GM12878 (cell line): ENCODE data around the gene IRF4. TPM values are rescaled to one million over a fixed set of nuclear protein-coding genes. Genes with fewer than 3 reads are reported as not detected.
A peak's percentile ranks its signal among the peaks of the same experiment; 100 is the strongest.

Source experiments
- ATF7 ChIP-seq: fragments of 450-650 bp; IDR thresholded peaks from 2 replicates; pipeline ENCODE4 v1.6.1; 2016; ENCODE audit warnings: low read depth, mild to moderate bottlenecking
- DPF2 ChIP-seq: fragments of 450-650 bp; IDR thresholded peaks from 2 replicates; pipeline ENCODE4 v1.6.1; 2017; ENCODE audit warnings: mild to moderate bottlenecking
- HDGF ChIP-seq: fragments of 450-650 bp; IDR thresholded peaks from 2 replicates; pipeline ENCODE4 v1.6.1; 2016; ENCODE audit warnings: antibody characterized with exemption
- IKZF2 ChIP-seq, 2 experiments: fragments of 450-650 bp; IDR thresholded peaks; 2 replicates each; pipeline ENCODE4 v1.6.1; 2017; ENCODE audit warnings: mild to moderate bottlenecking in 2 of 2, moderate library complexity in 2 of 2
- JUND ChIP-seq: IDR thresholded peaks from 2 replicates; pipeline ENCODE4 v1.6.1; 2012; ENCODE audit warnings: low read depth, mild to moderate bottlenecking, low read length, improper control_type of control experiment, moderate library complexity
- MTA2 ChIP-seq: fragments of 450-650 bp; IDR thresholded peaks from 2 replicates; pipeline ENCODE4 v1.6.1; 2016; ENCODE audit warnings: low read depth, mild to moderate bottlenecking, moderate library complexity
- NBN ChIP-seq: fragments of 450-650 bp; IDR thresholded peaks from 2 replicates; pipeline ENCODE4 v1.6.1; 2016
- NR2F1 ChIP-seq: fragments of 450-650 bp; conservative IDR thresholded peaks from 2 replicates; pipeline ENCODE4 v1.6.1; 2017; ENCODE audit warnings: mild to moderate bottlenecking
- POLR2AphosphoS2 ChIP-seq: IDR thresholded peaks from 2 replicates; pipeline ENCODE4 v1.6.1; 2011; ENCODE audit warnings: low read depth, mild to moderate bottlenecking, low read length, improper control_type of control experiment, moderate library complexity
- RUNX3 ChIP-seq: IDR thresholded peaks from 2 replicates; pipeline ENCODE4 v1.6.1; 2012; ENCODE audit warnings: low read length, inconsistent platforms
- SRF ChIP-seq, 2 experiments: IDR thresholded peaks; 2 replicates each; pipeline ENCODE4 v1.6.1; 2011; ENCODE audit warnings: low read depth in 2 of 2, low read length in 2 of 2, mild to moderate bottlenecking in 1 of 2, moderate library complexity in 1 of 2
- TAF1 ChIP-seq: IDR thresholded peaks from 2 replicates; pipeline ENCODE4 v1.6.1; 2011; ENCODE audit warnings: mild to moderate bottlenecking, low read depth, low read length, borderline replicate concordance
- YY1 ChIP-seq: IDR thresholded peaks from 2 replicates; pipeline ENCODE4 v1.6.1; 2011; ENCODE audit warnings: low read depth, mild to moderate bottlenecking, low read length
- ZSCAN29 ChIP-seq: fragments of 450-650 bp; IDR thresholded peaks from 2 replicates; pipeline ENCODE4 v1.6.1; 2017; ENCODE audit warnings: mild to moderate bottlenecking, moderate library complexity
- polyA plus RNA-seq, 11 experiments: library from polyadenylated mRNA; depleted of rRNA in 4 of 11; unstranded in 6 of 11; stranded (reverse) in 5 of 11; fragments of >200 nt; fragmentation: Nextera tagmentation in 4 of 11; fragmentation: Illumina TruSeq in 1 of 11; extraction: Ambion mirVana in 4 of 11; extraction: Trizol in 1 of 11; gene quantifications; 1 replicate in 1 of 11; 2 replicates in 10 of 11; pipeline versions ENCODE4 v1.2.1 to v1.2.3, GENCODE V29; 2011 to 2016; ENCODE audit warnings: inconsistent platforms in 2 of 11, missing spikeins in 2 of 11, low read depth in 1 of 11
- total RNA-seq, 4 experiments: library from RNA; depleted of rRNA in 3 of 4; stranded (reverse); fragments of >200 nt in 3 of 4; fragmentation: Illumina TruSeq in 1 of 4; extraction: Trizol in 1 of 4; gene quantifications; 2 replicates each; pipeline versions ENCODE4 v1.2.1 to v1.2.3, GENCODE V29; 2013 to 2021
- TF ChIP-seq, protein P1 (sequence below), 3 experiments: IDR thresholded peaks in 2 of 3; conservative IDR thresholded peaks in 1 of 3; 2 replicates each; pipeline ENCODE4 v1.5.1; 2011; ENCODE audit warnings: low read depth in 3 of 3, low read length in 3 of 3, mild to moderate bottlenecking in 3 of 3, control low read depth in 2 of 3, moderate library complexity in 2 of 3, inconsistent platforms in 1 of 3, mixed read lengths in 1 of 3; ENCODE audit not compliant: control insufficient read depth in 2 of 3, insufficient read depth in 1 of 3; ENCODE audit errors: extremely low read depth in 1 of 3
- TF ChIP-seq, protein P2 (sequence below): fragments of 450-650 bp; formaldehyde crosslinking; IDR thresholded peaks from 2 replicates; pipeline ENCODE4 v1.4.0; 2022; ENCODE audit warnings: mild to moderate bottlenecking, moderate library complexity
- TF ChIP-seq, protein P3 (sequence below): IDR thresholded peaks from 2 replicates; pipeline ENCODE4 v1.6.1; 2011; ENCODE audit warnings: borderline replicate concordance, low read depth, mild to moderate bottlenecking, moderate library complexity, low read length; ENCODE audit not compliant: insufficient read depth, poor library complexity, severe bottlenecking
- TF ChIP-seq, protein P4 (sequence below): IDR thresholded peaks from 2 replicates; pipeline ENCODE4 v1.6.1; 2011; ENCODE audit warnings: low read depth, low read length, improper control_type of control experiment, borderline replicate concordance

The IRF4 gene
- total and polyA plus RNA-seq, 10 of the 15 experiments (the other 5 are each of a cell fraction or from before 2014, with no cell fraction given): 50.0 to 495 (median 257) TPM

DNA sequence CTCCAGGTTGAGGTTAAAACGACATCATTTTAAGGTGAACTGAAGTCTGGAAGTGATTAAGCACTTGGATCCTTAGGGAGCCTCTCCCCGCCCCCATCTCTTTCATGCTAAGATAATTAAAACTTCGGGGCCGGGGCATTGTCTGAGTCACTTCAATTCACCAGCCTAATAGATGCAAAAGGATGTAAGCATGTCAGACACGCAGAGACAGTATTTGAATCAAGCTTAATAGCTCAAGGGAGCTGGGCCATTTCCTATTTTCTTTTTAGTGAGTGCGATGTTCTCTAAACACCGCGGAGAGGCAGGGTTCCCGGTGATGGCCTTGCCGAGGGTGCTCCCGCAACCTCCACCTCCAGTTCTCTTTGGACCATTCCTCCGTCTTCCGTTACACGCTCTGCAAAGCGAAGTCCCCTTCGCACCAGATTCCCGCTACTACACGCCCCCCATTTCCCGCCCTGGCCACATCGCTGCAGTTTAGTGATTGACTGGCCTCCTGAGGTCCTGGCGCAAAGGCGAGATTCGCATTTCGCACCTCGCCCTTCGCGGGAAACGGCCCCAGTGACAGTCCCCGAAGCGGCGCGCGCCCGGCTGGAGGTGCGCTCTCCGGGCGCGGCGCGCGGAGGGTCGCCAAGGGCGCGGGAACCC lies 516 bp upstream of the IRF4 start (continued):
- TF ChIP-seq, protein P1, sequence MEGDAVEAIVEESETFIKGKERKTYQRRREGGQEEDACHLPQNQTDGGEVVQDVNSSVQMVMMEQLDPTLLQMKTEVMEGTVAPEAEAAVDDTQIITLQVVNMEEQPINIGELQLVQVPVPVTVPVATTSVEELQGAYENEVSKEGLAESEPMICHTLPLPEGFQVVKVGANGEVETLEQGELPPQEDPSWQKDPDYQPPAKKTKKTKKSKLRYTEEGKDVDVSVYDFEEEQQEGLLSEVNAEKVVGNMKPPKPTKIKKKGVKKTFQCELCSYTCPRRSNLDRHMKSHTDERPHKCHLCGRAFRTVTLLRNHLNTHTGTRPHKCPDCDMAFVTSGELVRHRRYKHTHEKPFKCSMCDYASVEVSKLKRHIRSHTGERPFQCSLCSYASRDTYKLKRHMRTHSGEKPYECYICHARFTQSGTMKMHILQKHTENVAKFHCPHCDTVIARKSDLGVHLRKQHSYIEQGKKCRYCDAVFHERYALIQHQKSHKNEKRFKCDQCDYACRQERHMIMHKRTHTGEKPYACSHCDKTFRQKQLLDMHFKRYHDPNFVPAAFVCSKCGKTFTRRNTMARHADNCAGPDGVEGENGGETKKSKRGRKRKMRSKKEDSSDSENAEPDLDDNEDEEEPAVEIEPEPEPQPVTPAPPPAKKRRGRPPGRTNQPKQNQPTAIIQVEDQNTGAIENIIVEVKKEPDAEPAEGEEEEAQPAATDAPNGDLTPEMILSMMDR (IDR thresholded peaks at IDR 0.05 in 2 of 3, conservative IDR thresholded peaks at IDR 0.05 in 1 of 3; ENCODE audit: control insufficient read depth in 2 of 3, extremely low read depth in 1 of 3, insufficient read depth in 1 of 3, low read depth in 3 of 3, low read length in 3 of 3): peak in 2 of 3 experiments; percentile 2 to 7; a peak in 1 of 6 replicates
- TF ChIP-seq RUNX3 (no peak; the same call in 1 of the 2 replicates), NBN (peak; percentile 14; the same call in 1 of the 2 replicates), POLR2AphosphoS2 (no peak), NR2F1 (0 out of 2 replicates have a peak, but pooled peaks have one; percentile 24), HDGF (0 out of 2 replicates have a peak, but pooled peaks have one; percentile 12), YY1 (no peak), SRF (IDR thresholded peaks at IDR 0.05; ENCODE audit: low read depth in 2 of 2, low read length in 2 of 2) (no peak), DPF2 (peak; percentile 18), JUND (0 out of 2 replicates have a peak, but pooled peaks have one; percentile 7), ATF7 (peak; percentile 37; the same call in 1 of the 2 replicates), IKZF2 (IDR thresholded peaks at IDR 0.05) (peak; percentile 53 to 59; a peak in 3 of 4 replicates), ZSCAN29 (0 out of 2 replicates have a peak, but pooled peaks have one; percentile 11), TAF1 (no peak), MTA2 (0 out of 2 replicates have a peak, but pooled peaks have one; percentile 30)
- TF ChIP-seq, protein P2, sequence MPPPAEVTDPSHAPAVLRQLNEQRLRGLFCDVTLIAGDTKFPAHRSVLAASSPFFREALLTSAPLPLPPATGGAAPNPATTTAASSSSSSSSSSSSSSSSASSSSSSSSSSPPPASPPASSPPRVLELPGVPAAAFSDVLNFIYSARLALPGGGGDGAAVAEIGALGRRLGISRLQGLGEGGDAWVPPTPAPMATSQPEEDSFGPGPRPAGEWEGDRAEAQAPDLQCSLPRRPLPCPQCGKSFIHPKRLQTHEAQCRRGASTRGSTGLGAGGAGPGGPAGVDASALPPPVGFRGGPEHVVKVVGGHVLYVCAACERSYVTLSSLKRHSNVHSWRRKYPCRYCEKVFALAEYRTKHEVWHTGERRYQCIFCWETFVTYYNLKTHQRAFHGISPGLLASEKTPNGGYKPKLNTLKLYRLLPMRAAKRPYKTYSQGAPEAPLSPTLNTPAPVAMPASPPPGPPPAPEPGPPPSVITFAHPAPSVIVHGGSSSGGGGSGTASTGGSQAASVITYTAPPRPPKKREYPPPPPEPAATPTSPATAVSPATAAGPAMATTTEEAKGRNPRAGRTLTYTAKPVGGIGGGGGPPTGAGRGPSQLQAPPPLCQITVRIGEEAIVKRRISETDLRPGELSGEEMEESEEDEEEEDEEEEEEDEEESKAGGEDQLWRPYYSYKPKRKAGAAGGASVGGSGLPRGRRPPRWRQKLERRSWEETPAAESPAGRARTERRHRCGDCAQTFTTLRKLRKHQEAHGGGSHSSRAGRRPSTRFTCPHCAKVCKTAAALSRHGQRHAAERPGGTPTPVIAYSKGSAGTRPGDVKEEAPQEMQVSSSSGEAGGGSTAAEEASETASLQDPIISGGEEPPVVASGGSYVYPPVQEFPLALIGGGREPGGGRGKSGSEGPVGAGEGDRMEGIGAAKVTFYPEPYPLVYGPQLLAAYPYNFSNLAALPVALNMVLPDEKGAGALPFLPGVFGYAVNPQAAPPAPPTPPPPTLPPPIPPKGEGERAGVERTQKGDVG: no peak
- TF ChIP-seq, protein P3, sequence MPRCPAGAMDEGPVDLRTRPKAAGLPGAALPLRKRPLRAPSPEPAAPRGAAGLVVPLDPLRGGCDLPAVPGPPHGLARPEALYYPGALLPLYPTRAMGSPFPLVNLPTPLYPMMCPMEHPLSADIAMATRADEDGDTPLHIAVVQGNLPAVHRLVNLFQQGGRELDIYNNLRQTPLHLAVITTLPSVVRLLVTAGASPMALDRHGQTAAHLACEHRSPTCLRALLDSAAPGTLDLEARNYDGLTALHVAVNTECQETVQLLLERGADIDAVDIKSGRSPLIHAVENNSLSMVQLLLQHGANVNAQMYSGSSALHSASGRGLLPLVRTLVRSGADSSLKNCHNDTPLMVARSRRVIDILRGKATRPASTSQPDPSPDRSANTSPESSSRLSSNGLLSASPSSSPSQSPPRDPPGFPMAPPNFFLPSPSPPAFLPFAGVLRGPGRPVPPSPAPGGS: no peak
- TF ChIP-seq, protein P4, sequence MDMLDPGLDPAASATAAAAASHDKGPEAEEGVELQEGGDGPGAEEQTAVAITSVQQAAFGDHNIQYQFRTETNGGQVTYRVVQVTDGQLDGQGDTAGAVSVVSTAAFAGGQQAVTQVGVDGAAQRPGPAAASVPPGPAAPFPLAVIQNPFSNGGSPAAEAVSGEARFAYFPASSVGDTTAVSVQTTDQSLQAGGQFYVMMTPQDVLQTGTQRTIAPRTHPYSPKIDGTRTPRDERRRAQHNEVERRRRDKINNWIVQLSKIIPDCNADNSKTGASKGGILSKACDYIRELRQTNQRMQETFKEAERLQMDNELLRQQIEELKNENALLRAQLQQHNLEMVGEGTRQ: no peak
